K562 (cell line): Measurements from ENCODE around the gene STC2. TPM values are rescaled to one million over a fixed set of nuclear protein-coding genes. Genes with fewer than 3 reads are reported as not detected.
A peak's percentile ranks its signal among the peaks of the same experiment; 100 is the strongest.

Source experiments
- ATAC-seq: fragments of 200-7000 bp; cut with Tn5 transposase; 3 replicates; pipeline ENCODE4 v1.9.1; 2020; ENCODE audit warnings: moderate library complexity
- BruUV-seq: library from RNA; stranded (reverse); fragments of 400-500 nt; replicated peaks from 2 replicates; lab custom pipeline; 2021; lab: Mats Ljungman, UMichigan
- CTCF ChIA-PET: fragments of 300-600 bp; formaldehyde crosslinking; extraction: SDS; loops from one replicate; lab custom pipeline; 2021; ENCODE audit warnings: low intra/inter-chr PET ratio; lab: Yijun Ruan, JAX
- POLR2A ChIA-PET: fragments of 300-600, 350-650 bp; sonication (Branson Sonifier 250); formaldehyde crosslinking; extraction: SDS; loops from one replicate; lab custom pipeline; 2021; ENCODE audit warnings: antibody characterized with exemption, inconsistent platforms; lab: Yijun Ruan, JAX
- DNase-seq, 4 experiments: peaks; one replicate each; pipeline versions ENCODE4 v3.0.0 to v3.0.0-alpha.2; 2011 to 2018; ENCODE audit warnings: low spot score in 3 of 4, mixed read lengths in 3 of 4; ENCODE audit errors: extremely low read depth in 1 of 4
- FAIRE-seq: peaks from 2 replicates; lab custom pipeline; 2011; peaks lifted over from hg19 to GRCh38; lab: Jason Lieb, UNC
- H2AFZ ChIP-seq: 2 replicates; pipeline ENCODE4 v1.6.0; 2011; ENCODE audit warnings: low read depth, low read length, control low read depth, inconsistent platforms
- H3K27ac ChIP-seq: fragments of 200-600 bp; 3 replicates; pipeline ENCODE4 v1.8.0; 2011; ENCODE audit warnings: low read depth, mild to moderate bottlenecking, control low read depth, inconsistent platforms, low read length, moderate library complexity, mixed read lengths; ENCODE audit errors: extremely low read depth
- H3K27me3 ChIP-seq, 2 experiments: fragments of 300-600 bp in 1 of 2; 2 replicates in 1 of 2; 3 replicates in 1 of 2; pipeline versions ENCODE4 v1.6.0 to v1.8.0; 2011; ENCODE audit warnings: inconsistent platforms in 2 of 2, low read length in 2 of 2, mild to moderate bottlenecking in 1 of 2, mixed read lengths in 1 of 2, moderate library complexity in 1 of 2; ENCODE audit not compliant: control insufficient read depth in 2 of 2, insufficient read depth in 2 of 2
- H3K36me3 ChIP-seq: fragments of 300-600 bp; 3 replicates; pipeline ENCODE4 v1.8.0; 2011; ENCODE audit warnings: mild to moderate bottlenecking, low read length, inconsistent platforms; ENCODE audit not compliant: control insufficient read depth, insufficient read depth
- H3K4me1 ChIP-seq, 2 experiments: fragments of 200-600 bp in 1 of 2; replicated peaks in 1 of 2; 2 replicates in 1 of 2; 3 replicates in 1 of 2; pipeline versions ENCODE4 v1.5.1 to v1.8.0; 2011; ENCODE audit warnings: inconsistent platforms in 2 of 2, low read length in 2 of 2, mild to moderate bottlenecking in 1 of 2, mixed read lengths in 1 of 2, moderate library complexity in 1 of 2; ENCODE audit not compliant: control insufficient read depth in 2 of 2, insufficient read depth in 2 of 2
- H3K4me2 ChIP-seq: 2 replicates; pipeline ENCODE4 v1.6.1; 2011; ENCODE audit warnings: low read length, control low read depth, inconsistent platforms, mixed read lengths; ENCODE audit not compliant: insufficient read depth
- H3K4me3 ChIP-seq: fragments of 200-600 bp; sonication (generic), shearing (Covaris generic); 2 replicates; pipeline ENCODE4 v1.5.1; 2016; ENCODE audit warnings: control low read depth, inconsistent platforms
- H3K79me2 ChIP-seq: fragments of 200-600 bp; 3 replicates; pipeline ENCODE4 v1.8.0; 2011; ENCODE audit warnings: low read length, inconsistent platforms; ENCODE audit not compliant: control insufficient read depth, insufficient read depth
- H3K9ac ChIP-seq, 2 experiments: 2 replicates each; pipeline versions ENCODE4 v1.6.0 to v1.6.1; 2011; ENCODE audit warnings: low read depth in 2 of 2, low read length in 2 of 2, control low read depth in 1 of 2, inconsistent platforms in 1 of 2, mild to moderate bottlenecking in 1 of 2, mixed read lengths in 1 of 2; ENCODE audit not compliant: insufficient read depth in 1 of 2
- H3K9me1 ChIP-seq: one replicate; pipeline ENCODE4 v1.6.0; 2011; ENCODE audit warnings: inconsistent platforms, mild to moderate bottlenecking, low read length, moderate library complexity; ENCODE audit not compliant: control insufficient read depth, insufficient read depth
- H3K9me3 ChIP-seq: replicated peaks from 2 replicates; pipeline ENCODE4 v1.5.1; 2011; ENCODE audit warnings: low read depth, low read length, inconsistent platforms; ENCODE audit not compliant: control insufficient read depth, insufficient read depth
- H4K20me1 ChIP-seq: replicated peaks from 2 replicates; pipeline ENCODE4 v1.6.1; 2011; ENCODE audit warnings: low read length, inconsistent platforms, mixed read lengths; ENCODE audit not compliant: control insufficient read depth, insufficient read depth
- CEBPB ChIP-seq: fragments of 450-650 bp; IDR thresholded peaks from 2 replicates; pipeline ENCODE4 v1.6.1; 2016; ENCODE audit warnings: missing genetic modification characterization, missing compliant biosample characterization
- CEBPG ChIP-seq, 3 experiments: fragments of 200-800 bp in 1 of 3; sonication (Bioruptor generic) in 1 of 3; sonication (generic) in 1 of 3; formaldehyde crosslinking in 1 of 3; IDR thresholded peaks in 2 of 3; conservative IDR thresholded peaks in 1 of 3; 2 replicates each; pipeline versions ENCODE4 v1.6.1 to v1.8.0; 2016 to 2022; ENCODE audit warnings: missing compliant biosample characterization in 2 of 3, missing genetic modification characterization in 2 of 3, mild to moderate bottlenecking in 1 of 3, missing genetic modification reagents in 1 of 3
- NUFIP1 ChIP-seq: fragments of 450-650 bp; IDR thresholded peaks from 2 replicates; pipeline ENCODE4 v1.6.1; 2018; ENCODE audit not compliant: partially characterized antibody
- PHB2 ChIP-seq: fragments of 450-650 bp; IDR thresholded peaks from 2 replicates; pipeline ENCODE4 v1.6.1; 2017; ENCODE audit warnings: low read depth
- POLR2H ChIP-seq: IDR thresholded peaks from 2 replicates; pipeline ENCODE4 v1.6.1; 2016; ENCODE audit warnings: missing genetic modification characterization, low read depth, mild to moderate bottlenecking, control low read depth, missing compliant biosample characterization, moderate library complexity
- TRIM24 ChIP-seq, 2 experiments: fragments of 450-650 bp; IDR thresholded peaks; 2 replicates each; pipeline ENCODE4 v1.6.1; 2016
- WGBS: fragments of 100-300 bp; shearing (Covaris generic); methylation state at CpG from one replicate; pipeline ENCODE4 v1.1.6; 2016; ENCODE audit warnings: low coverage, mixed read lengths; ENCODE audit not compliant: insufficient coverage; ENCODE audit errors: missing lambda C conversion rate; 5-methylcytosine and 5-hydroxymethylcytosine counted together
- in situ Hi-C: fragments of 300-500 bp; cut with MboI; formaldehyde crosslinking; loops from 4 replicates; pipeline ENCODE4 v1.15.0; 2018; ENCODE audit warnings: inconsistent platforms, mixed read lengths
- intact Hi-C: fragments of 100-400 bp; cut with micrococcal nuclease; formaldehyde crosslinking; loops from 2 replicates; pipeline ENCODE4 v1.14.2; 2022
- polyA plus RNA-seq, 8 experiments: library from polyadenylated mRNA; depleted of rRNA in 4 of 8; stranded (reverse) in 5 of 8; unstranded in 3 of 8; fragments of >200 nt; fragmentation: Nextera tagmentation in 2 of 8; fragmentation: Illumina TruSeq in 1 of 8; extraction: Ambion mirVana in 2 of 8; extraction: Trizol in 1 of 8; gene quantifications; 2 replicates each; pipeline versions ENCODE4 v1.2.1 to v1.2.3, GENCODE V29; 2011 to 2014; ENCODE audit warnings: inconsistent platforms in 1 of 8, missing spikeins in 1 of 8
- total RNA-seq, 7 experiments: library from RNA; depleted of rRNA in 6 of 7; stranded (reverse); fragments of >200 nt in 6 of 7; fragmentation: Illumina TruSeq in 2 of 7; extraction: Trizol in 2 of 7; gene quantifications; 2 replicates each; pipeline versions ENCODE4 v1.2.1 to v1.2.3, GENCODE V29; 2011 to 2021; ENCODE audit warnings: low replicate concordance in 1 of 7
- TF ChIP-seq, protein P1 (sequence below): sonication (generic); formaldehyde crosslinking; IDR thresholded peaks from 2 replicates; pipeline ENCODE4 v1.8.0; 2023; ENCODE audit warnings: mild to moderate bottlenecking, missing genetic modification reagents
- TF ChIP-seq, protein P2 (sequence below), 2 experiments: fragments of 450-650 bp in 1 of 2; sonication (generic) in 1 of 2; formaldehyde crosslinking in 1 of 2; IDR thresholded peaks in 1 of 2; conservative IDR thresholded peaks in 1 of 2; 2 replicates each; pipeline versions ENCODE4 v1.6.1 to v1.8.1; 2016 to 2023; ENCODE audit warnings: mild to moderate bottlenecking in 2 of 2, moderate library complexity in 2 of 2, inconsistent platforms in 1 of 2, missing genetic modification reagents in 1 of 2

STC2 gene
- total and polyA plus RNA-seq, 9 of the 15 experiments (the other 6 are each of a cell fraction or from before 2014, with no cell fraction given) = 0.62 to 31.7 (median 7.4) TPM

DNA sequence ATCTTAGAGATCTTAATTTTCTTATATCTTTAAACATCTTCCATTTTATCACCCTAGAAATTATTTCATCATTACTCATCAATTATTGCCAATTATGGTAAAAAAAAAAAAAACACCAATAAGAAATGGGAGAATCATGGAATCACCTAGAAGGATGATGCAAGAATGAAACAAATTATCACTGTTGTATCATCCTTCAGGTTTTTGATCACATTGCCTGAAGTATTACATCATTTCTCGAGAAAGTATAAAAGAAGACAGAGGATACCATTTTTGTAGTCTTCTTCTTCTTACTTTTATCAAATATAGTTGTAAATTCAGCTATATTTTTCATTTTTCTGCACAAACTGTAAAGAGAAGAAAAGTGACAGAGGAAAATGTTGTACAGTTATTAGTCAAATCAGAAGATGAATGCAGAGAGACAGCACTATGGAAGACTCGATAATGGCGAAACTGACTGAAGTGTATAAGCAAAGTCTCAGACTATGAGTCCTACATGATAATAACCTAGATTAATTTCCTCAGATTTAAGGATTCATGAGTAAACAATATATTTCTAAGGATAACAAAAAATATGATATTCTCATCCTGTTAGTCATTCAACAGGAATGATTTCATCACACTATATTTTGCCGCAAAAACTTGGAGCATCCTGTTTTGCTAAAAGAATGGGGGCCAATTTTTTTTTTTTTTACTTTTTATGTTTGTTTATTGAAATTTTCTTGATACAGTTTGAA, 5.9 kb upstream of the STC2 start:
- no peak for ATAC-seq
- Histone ChIP-seq H3K27me3 (peaks cover 8 to 19% of the 10 kb centered on the region in 2 experiments; a peak in 4 of 5 replicates), H2AFZ (no peak overlapping the region), H3K9ac (no peak overlapping the region), H3K9me1 (no peaks in the 10 kb centered on the region), H3K27ac (no peak overlapping the region), H3K79me2 (no peaks in the 10 kb centered on the region), H4K20me1 (no peaks in the 10 kb centered on the region), H3K4me2 (no peak overlapping the region), H3K4me3 (no peak overlapping the region), H3K36me3 (no peaks in the 10 kb centered on the region), H3K4me1 (peaks cover 0 to 6% of the 10 kb centered on the region in 2 experiments; a peak in 3 of 5 replicates), H3K9me3 (no peaks in the 10 kb centered on the region)
- 17% methylated on average over 4 of the region's 4 CpGs for WGBS
- no TSS peak for BruUV-seq
- ChIA-PET POLR2A (interaction anchor here (0.6 kb wide), 1 partner anchor 41 kb away, joined by 5 read pairs; no protein-coding TSS in a partner anchor), CTCF (interaction anchor here (3.2 kb wide), 1 partner anchor 39 kb away, joined by 86 read pairs; no protein-coding TSS in a partner anchor)
- intact Hi-C loops (loop anchor here (5.0 to 10.0 kb wide), 2 partner anchors 241 to 357 kb away; no protein-coding TSS in a partner anchor), in situ Hi-C loops (loop anchor here (5.0 kb wide), 1 partner anchor 42 kb away; no protein-coding TSS in a partner anchor)
- TF ChIP-seq CEBPB (tag) (peak; percentile 72), TRIM24 (IDR thresholded peaks at IDR 0.05) (peak; percentile 67 to 82; a peak in 2 of 4 replicates), CEBPG (CRISPR knock-in tag; IDR thresholded peaks at IDR 0.05) (no peak), CEBPG (tag; conservative IDR thresholded peaks at IDR 0.05 in 1 of 2, IDR thresholded peaks at IDR 0.05 in 1 of 2) (peak; percentile 90), NUFIP1 (no peak), POLR2H (tag) (0 out of 2 replicates have a peak, but pooled peaks have one; percentile 29), PHB2 (no peak)
- TF ChIP-seq, protein P1, sequence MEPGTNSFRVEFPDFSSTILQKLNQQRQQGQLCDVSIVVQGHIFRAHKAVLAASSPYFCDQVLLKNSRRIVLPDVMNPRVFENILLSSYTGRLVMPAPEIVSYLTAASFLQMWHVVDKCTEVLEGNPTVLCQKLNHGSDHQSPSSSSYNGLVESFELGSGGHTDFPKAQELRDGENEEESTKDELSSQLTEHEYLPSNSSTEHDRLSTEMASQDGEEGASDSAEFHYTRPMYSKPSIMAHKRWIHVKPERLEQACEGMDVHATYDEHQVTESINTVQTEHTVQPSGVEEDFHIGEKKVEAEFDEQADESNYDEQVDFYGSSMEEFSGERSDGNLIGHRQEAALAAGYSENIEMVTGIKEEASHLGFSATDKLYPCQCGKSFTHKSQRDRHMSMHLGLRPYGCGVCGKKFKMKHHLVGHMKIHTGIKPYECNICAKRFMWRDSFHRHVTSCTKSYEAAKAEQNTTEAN (CRISPR knock-in tag) = no peak
- TF ChIP-seq, protein P2, sequence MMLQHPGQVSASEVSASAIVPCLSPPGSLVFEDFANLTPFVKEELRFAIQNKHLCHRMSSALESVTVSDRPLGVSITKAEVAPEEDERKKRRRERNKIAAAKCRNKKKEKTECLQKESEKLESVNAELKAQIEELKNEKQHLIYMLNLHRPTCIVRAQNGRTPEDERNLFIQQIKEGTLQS (IDR thresholded peaks at IDR 0.05) = peak; percentile 87
- TF ChIP-seq, protein P2 (CRISPR knock-in tag; conservative IDR thresholded peaks at IDR 0.05) = no peak
- DNase-seq = no peak
- FAIRE-seq = no peak
